Caco-2 (cell line): ENCODE results near the gene PRR9. TPM values are rescaled to one million over a fixed set of nuclear protein-coding genes. Genes with fewer than 3 reads are reported as not detected.

ENCODE experiments used
- BruUV-seq: library from RNA; stranded (reverse); fragments of 400-500 nt; replicated peaks from 2 replicates; lab custom pipeline; 2021; lab: Mats Ljungman, UMichigan
- CTCF ChIA-PET: fragments of 300-600 bp; sonication (Branson Sonifier 250); formaldehyde crosslinking; loops from one replicate; lab custom pipeline; 2022; ENCODE audit warnings: antibody characterized with exemption; lab: Charles Lee
- POLR2A ChIA-PET: fragments of 300-600 bp; sonication (Branson Sonifier 250); formaldehyde crosslinking; loops from one replicate; lab custom pipeline; 2022; ENCODE audit warnings: antibody characterized with exemption; lab: Charles Lee
- DNase-seq, 2 experiments: peaks; one replicate each; pipeline versions ENCODE4 v3.0.0 to v3.0.0-alpha.2; 2020 to 2022
- H3K27me3 ChIP-seq: replicated peaks from 2 replicates; pipeline ENCODE4 v1.6.0; 2011; ENCODE audit warnings: low read length; ENCODE audit not compliant: control insufficient read depth, insufficient read depth
- H3K36me3 ChIP-seq: 2 replicates; pipeline ENCODE4 v1.5.1; 2011; ENCODE audit warnings: low read length; ENCODE audit not compliant: control insufficient read depth, insufficient read depth
- H3K4me1 ChIP-seq: fragments of 250-450 bp; sonication (Bioruptor Pico); 2 replicates; pipeline ENCODE4 v1.5.1; 2020; ENCODE audit warnings: mild to moderate bottlenecking
- H3K4me3 ChIP-seq: 2 replicates; pipeline ENCODE4 v1.5.1; 2011; ENCODE audit warnings: low read depth, mild to moderate bottlenecking, control low read depth, low read length
- H3K9me3 ChIP-seq: fragments of 250-450 bp; sonication (Bioruptor Pico); 2 replicates; pipeline ENCODE4 v1.5.1; 2020; ENCODE audit warnings: mild to moderate bottlenecking, moderate library complexity
- H3K27ac Mint-ChIP-seq: one replicate; pipeline ENCODE4 v1.8.0; 2022; ENCODE audit warnings: mixed read lengths; ENCODE audit not compliant: unreplicated experiment
- H3K27me3 Mint-ChIP-seq: one replicate; pipeline ENCODE4 v1.8.0; 2022; ENCODE audit warnings: mixed read lengths; ENCODE audit not compliant: insufficient read depth, unreplicated experiment
- H3K36me3 Mint-ChIP-seq: one replicate; pipeline ENCODE4 v1.8.0; 2022; ENCODE audit warnings: mild to moderate bottlenecking, mixed read lengths; ENCODE audit not compliant: insufficient read depth, unreplicated experiment
- H3K4me1 Mint-ChIP-seq: one replicate; pipeline ENCODE4 v1.8.0; 2022; ENCODE audit warnings: low read depth, mixed read lengths; ENCODE audit not compliant: unreplicated experiment
- H3K4me3 Mint-ChIP-seq: one replicate; pipeline ENCODE4 v1.8.0; 2022; ENCODE audit warnings: mild to moderate bottlenecking, moderate library complexity, mixed read lengths; ENCODE audit not compliant: unreplicated experiment
- H3K9me3 Mint-ChIP-seq: one replicate; pipeline ENCODE4 v1.8.0; 2022; ENCODE audit warnings: mixed read lengths; ENCODE audit not compliant: unreplicated experiment
- CTCF ChIP-seq, 2 experiments: fragments of 200-600 bp in 1 of 2; IDR thresholded peaks; 1 replicate in 1 of 2; 2 replicates in 1 of 2; pipeline versions ENCODE4 v1.5.1 to v1.8.0; 2011 to 2022; ENCODE audit warnings: antibody characterized with exemption in 1 of 2, control low read depth in 1 of 2, inconsistent platforms in 1 of 2, low read depth in 1 of 2, low read length in 1 of 2, mild to moderate bottlenecking in 1 of 2, moderate library complexity in 1 of 2; ENCODE audit not compliant: insufficient read depth in 1 of 2, severe bottlenecking in 1 of 2, unreplicated experiment in 1 of 2
- intact Hi-C: fragments of 100-400 bp; cut with micrococcal nuclease; formaldehyde crosslinking; loops from one replicate; pipeline ENCODE4 v1.10.0; 2022; ENCODE audit not compliant: unreplicated experiment
- total RNA-seq: library from RNA; stranded (reverse); gene quantifications from 2 replicates; pipeline ENCODE4 v1.2.3, GENCODE V29; 2022

The PRR9 gene
- total RNA-seq, 1 experiment from 2014 or later, result not detected

- DNase-seq, result no peak
- Mint-ChIP-seq H3K27me3 (peaks cover 3% of the 10 kb centered on the region), H3K36me3 (no peaks in the 10 kb centered on the region), H3K9me3 (no peaks in the 10 kb centered on the region), H3K4me3 (no peak overlapping the region), H3K4me1 (no peaks in the 10 kb centered on the region), H3K27ac (no peak overlapping the region)
- ChIA-PET CTCF (no interaction called here), POLR2A (no interaction called here)
- no peaks in the 10 kb centered on the region for H3K36me3 ChIP-seq
- TF ChIP-seq CTCF (IDR thresholded peaks at IDR 0.05; ENCODE audit: insufficient read depth in 1 of 2, low read depth in 1 of 2, low read length in 1 of 2, severe bottlenecking in 1 of 2, unreplicated experiment in 1 of 2), result no peak
- no TSS peak for BruUV-seq
- H3K4me1 ChIP-seq, result no peaks in the 10 kb centered on the region
- no peak overlapping the region for H3K4me3 ChIP-seq
- intact Hi-C loops, result no loop called here
- no peaks in the 10 kb centered on the region for H3K9me3 ChIP-seq
- H3K27me3 ChIP-seq, result no peaks in the 10 kb centered on the region
Observed at GRCh38 chr1:153251562-153251961, 34.2 kb downstream of the PRR9 start.

GRCh38 chr1:153251988-153252387 is 34.6 kb downstream of the PRR9 start:
- H3K4me3 Mint-ChIP-seq, result no peak overlapping the region
- POLR2A ChIA-PET, result no interaction called here
- peaks cover 3% of the 10 kb centered on the region for H3K27me3 Mint-ChIP-seq
- Histone ChIP-seq H3K27me3 (no peaks in the 10 kb centered on the region), H3K9me3 (no peaks in the 10 kb centered on the region), H3K4me1 (no peaks in the 10 kb centered on the region), H3K36me3 (no peaks in the 10 kb centered on the region), H3K4me3 (no peak overlapping the region)
- BruUV-seq, result no TSS peak
- DNase-seq, result no peak
- no peak overlapping the region for H3K27ac Mint-ChIP-seq
- no peaks in the 10 kb centered on the region for H3K9me3 Mint-ChIP-seq
- CTCF ChIA-PET, result no interaction called here
- no peaks in the 10 kb centered on the region for H3K36me3 Mint-ChIP-seq
- TF ChIP-seq CTCF (IDR thresholded peaks at IDR 0.05; ENCODE audit: insufficient read depth in 1 of 2, low read depth in 1 of 2, low read length in 1 of 2, severe bottlenecking in 1 of 2, unreplicated experiment in 1 of 2), result no peak
- intact Hi-C loops, result no loop called here
- H3K4me1 Mint-ChIP-seq, result no peaks in the 10 kb centered on the region

GRCh38 chr1:153253076-153253475 is 35.7 kb downstream of the PRR9 start:
- no peaks in the 10 kb centered on the region for H3K36me3 Mint-ChIP-seq
- intact Hi-C loops, result no loop called here
- ChIA-PET POLR2A (no interaction called here), CTCF (no interaction called here)
- no peak overlapping the region for H3K4me3 ChIP-seq
- H3K27me3 Mint-ChIP-seq, result peaks cover 5% of the 10 kb centered on the region
- H3K4me3 Mint-ChIP-seq, result no peak overlapping the region
- no peaks in the 10 kb centered on the region for H3K4me1 Mint-ChIP-seq
- TF ChIP-seq CTCF (IDR thresholded peaks at IDR 0.05; ENCODE audit: insufficient read depth in 1 of 2, low read depth in 1 of 2, low read length in 1 of 2, severe bottlenecking in 1 of 2, unreplicated experiment in 1 of 2), result no peak
- no TSS peak for BruUV-seq
- no peaks in the 10 kb centered on the region for H3K4me1 ChIP-seq
- H3K9me3 Mint-ChIP-seq, result no peaks in the 10 kb centered on the region
- no peaks in the 10 kb centered on the region for H3K9me3 ChIP-seq
- no peak overlapping the region for H3K27ac Mint-ChIP-seq
- DNase-seq, result no peak
- no peaks in the 10 kb centered on the region for H3K36me3 ChIP-seq
- no peaks in the 10 kb centered on the region for H3K27me3 ChIP-seq
